Measurements from ENCODE around the gene CRK.

The CRK gene

GRCh38 chr17:1471911-1472821, 16.1 kb upstream of the CRK start:
- TF ChIP-seq ZNF8 (CRISPR knock-in tag; IDR thresholded peaks at IDR 0.05) (no peak), PATZ1 (CRISPR knock-in tag; IDR thresholded peaks at IDR 0.05; ENCODE audit: borderline replicate concordance) (no peak), OSR1 (CRISPR knock-in tag; IDR thresholded peaks at IDR 0.05) (no peak), RARB (CRISPR knock-in tag; IDR thresholded peaks at IDR 0.05) (no peak), PPARA (CRISPR knock-in tag; IDR thresholded peaks at IDR 0.05; ENCODE audit: borderline replicate concordance) (no peak)
- no peak for ATAC-seq

GRCh38 chr17:1471490-1471889, 15.5 kb upstream of the CRK start:
- TF ChIP-seq ARNTL (CRISPR knock-in tag; IDR thresholded peaks at IDR 0.05; ENCODE audit: borderline replicate concordance, low read depth) (no peak), ZFP3 (CRISPR knock-in tag; IDR thresholded peaks at IDR 0.05) (no peak), ZFP30 (CRISPR knock-in tag; IDR thresholded peaks at IDR 0.05) (no peak), CSDC2 (CRISPR knock-in tag; IDR thresholded peaks at IDR 0.05) (no peak), PPARA (CRISPR knock-in tag; IDR thresholded peaks at IDR 0.05; ENCODE audit: borderline replicate concordance) (no peak), CREB5 (CRISPR knock-in tag; IDR thresholded peaks at IDR 0.05; ENCODE audit: low read depth) (no peak), TCF4 (CRISPR knock-in tag; IDR thresholded peaks at IDR 0.05; ENCODE audit: borderline replicate concordance) (no peak), TOX (CRISPR knock-in tag; IDR thresholded peaks at IDR 0.05; ENCODE audit: borderline replicate concordance) (no peak), ZNF8 (CRISPR knock-in tag; IDR thresholded peaks at IDR 0.05) (no peak), RARB (CRISPR knock-in tag; IDR thresholded peaks at IDR 0.05) (no peak), ZC3H10 (CRISPR knock-in tag; IDR thresholded peaks at IDR 0.05) (no peak), OSR1 (CRISPR knock-in tag; IDR thresholded peaks at IDR 0.05) (no peak), ZNF565 (CRISPR knock-in tag; conservative IDR thresholded peaks at IDR 0.05; ENCODE audit: low read depth) (no peak)
- TF ChIP-seq, protein P1, sequence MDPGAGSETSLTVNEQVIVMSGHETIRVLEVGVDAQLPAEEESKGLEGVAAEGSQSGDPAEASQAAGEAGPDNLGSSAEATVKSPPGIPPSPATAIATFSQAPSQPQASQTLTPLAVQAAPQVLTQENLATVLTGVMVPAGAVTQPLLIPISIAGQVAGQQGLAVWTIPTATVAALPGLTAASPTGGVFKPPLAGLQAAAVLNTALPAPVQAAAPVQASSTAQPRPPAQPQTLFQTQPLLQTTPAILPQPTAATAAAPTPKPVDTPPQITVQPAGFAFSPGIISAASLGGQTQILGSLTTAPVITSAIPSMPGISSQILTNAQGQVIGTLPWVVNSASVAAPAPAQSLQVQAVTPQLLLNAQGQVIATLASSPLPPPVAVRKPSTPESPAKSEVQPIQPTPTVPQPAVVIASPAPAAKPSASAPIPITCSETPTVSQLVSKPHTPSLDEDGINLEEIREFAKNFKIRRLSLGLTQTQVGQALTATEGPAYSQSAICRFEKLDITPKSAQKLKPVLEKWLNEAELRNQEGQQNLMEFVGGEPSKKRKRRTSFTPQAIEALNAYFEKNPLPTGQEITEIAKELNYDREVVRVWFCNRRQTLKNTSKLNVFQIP (CRISPR knock-in tag; IDR thresholded peaks at IDR 0.05; ENCODE audit: borderline replicate concordance, low read depth), result no peak
- ATAC-seq, result no peak

- ATAC-seq, result no peak
- TF ChIP-seq OSR1 (CRISPR knock-in tag; IDR thresholded peaks at IDR 0.05), result no peak
- no peak for TF ChIP-seq ZFP3 (CRISPR knock-in tag; IDR thresholded peaks at IDR 0.05)
- TF ChIP-seq PPARA (CRISPR knock-in tag; IDR thresholded peaks at IDR 0.05; ENCODE audit: borderline replicate concordance), result no peak
- TF ChIP-seq TCF4 (CRISPR knock-in tag; IDR thresholded peaks at IDR 0.05; ENCODE audit: borderline replicate concordance), result no peak
- TF ChIP-seq GLIS3 (CRISPR knock-in tag; IDR thresholded peaks at IDR 0.05), result no peak
- TF ChIP-seq PATZ1 (CRISPR knock-in tag; IDR thresholded peaks at IDR 0.05; ENCODE audit: borderline replicate concordance), result no peak
- TF ChIP-seq BACH2 (CRISPR knock-in tag; IDR thresholded peaks at IDR 0.05; ENCODE audit: borderline replicate concordance), result no peak
- TF ChIP-seq ZC3H10 (CRISPR knock-in tag; IDR thresholded peaks at IDR 0.05), result no peak
- no peak for TF ChIP-seq ISL1 (CRISPR knock-in tag; IDR thresholded peaks at IDR 0.05)
- TF ChIP-seq, protein P2, sequence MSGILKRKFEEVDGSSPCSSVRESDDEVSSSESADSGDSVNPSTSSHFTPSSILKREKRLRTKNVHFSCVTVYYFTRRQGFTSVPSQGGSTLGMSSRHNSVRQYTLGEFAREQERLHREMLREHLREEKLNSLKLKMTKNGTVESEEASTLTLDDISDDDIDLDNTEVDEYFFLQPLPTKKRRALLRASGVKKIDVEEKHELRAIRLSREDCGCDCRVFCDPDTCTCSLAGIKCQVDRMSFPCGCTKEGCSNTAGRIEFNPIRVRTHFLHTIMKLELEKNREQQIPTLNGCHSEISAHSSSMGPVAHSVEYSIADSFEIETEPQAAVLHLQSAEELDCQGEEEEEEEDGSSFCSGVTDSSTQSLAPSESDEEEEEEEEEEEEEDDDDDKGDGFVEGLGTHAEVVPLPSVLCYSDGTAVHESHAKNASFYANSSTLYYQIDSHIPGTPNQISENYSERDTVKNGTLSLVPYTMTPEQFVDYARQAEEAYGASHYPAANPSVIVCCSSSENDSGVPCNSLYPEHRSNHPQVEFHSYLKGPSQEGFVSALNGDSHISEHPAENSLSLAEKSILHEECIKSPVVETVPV (CRISPR knock-in tag; IDR thresholded peaks at IDR 0.05), result no peak
- TF ChIP-seq ARNTL (CRISPR knock-in tag; IDR thresholded peaks at IDR 0.05; ENCODE audit: borderline replicate concordance, low read depth), result no peak
- no peak for TF ChIP-seq CREB5 (CRISPR knock-in tag; IDR thresholded peaks at IDR 0.05; ENCODE audit: low read depth)
- TF ChIP-seq ZNF565 (CRISPR knock-in tag; conservative IDR thresholded peaks at IDR 0.05; ENCODE audit: low read depth), result no peak
- TF ChIP-seq ESRRG (CRISPR knock-in tag; IDR thresholded peaks at IDR 0.05), result no peak
These were observed 14.9 kb upstream of the CRK start for GRCh38 chr17:1470755-1471462.

Data from SK-N-SH treated with all-trans-retinoic acid at 6 μM for 48 hours (cell line).